Left lung (tissue), 10 donors: ENCODE data around the gene EPO. TPM values are rescaled to one million over a fixed set of nuclear protein-coding genes. Genes with fewer than 3 reads are reported as not detected.

ENCODE experiments used
- ATAC-seq: fragments of 200-7000 bp; cut with Tn5 transposase; one replicate; pipeline ENCODE4 v1.9.1; 2020; ENCODE audit warnings: moderate library complexity
- DNase-seq, 4 donors: peaks; one replicate each; pipeline ENCODE4 v3.0.0-alpha.2; 2013 to 2020
- H3K27ac ChIP-seq, 2 donors: fragments of 200-600 bp; sonication (generic) in 1 of 2; one replicate each; pipeline versions ENCODE4 v1.5.0 to v1.8.0; 2020 to 2021
- H3K27me3 ChIP-seq, 2 donors: fragments of 200-600 bp; sonication (generic) in 1 of 2; one replicate each; pipeline versions ENCODE4 v1.5.0 to v1.8.0; 2020 to 2021
- H3K36me3 ChIP-seq, 2 donors: fragments of 200-600 bp; sonication (generic) in 1 of 2; one replicate each; pipeline versions ENCODE4 v1.5.0 to v1.8.0; 2020 to 2021
- H3K4me1 ChIP-seq, 2 donors: fragments of 200-600 bp; one replicate each; pipeline ENCODE4 v1.8.0; 2021
- H3K4me3 ChIP-seq, 2 donors: fragments of 200-600 bp; sonication (generic) in 1 of 2; one replicate each; pipeline versions ENCODE4 v1.5.0 to v1.8.0; 2020 to 2021; ENCODE audit warnings: mild to moderate bottlenecking in 1 of 2
- H3K9me3 ChIP-seq, 2 donors: fragments of 200-600 bp; sonication (generic) in 1 of 2; one replicate each; pipeline versions ENCODE4 v1.5.0 to v1.8.0; 2020 to 2021
- CTCF ChIP-seq, 2 donors: fragments of 200-600 bp; sonication (generic) in 1 of 2; IDR thresholded peaks; one replicate each; pipeline versions ENCODE4 v1.5.0 to v1.8.0; 2021; ENCODE audit warnings: antibody characterized with exemption in 2 of 2
- intact Hi-C, 2 donors: fragments of 100-400 bp; cut with DNase I; formaldehyde crosslinking; loops; one replicate each; pipeline versions ENCODE4 v1.11.2 to v1.14.2; 2022
- polyA plus RNA-seq, 6 donors: library from polyadenylated mRNA; unstranded; fragments of 120-200 nt; gene quantifications; one replicate each; pipeline ENCODE4 v1.2.1, GENCODE V29; 2013; ENCODE audit not compliant: insufficient read length in 6 of 6
- total RNA-seq, 2 donors: library from RNA; stranded (reverse); fragmentation: NEBNext Ultra II Directional; extraction: Animal tissue kit (Norgen Biotek cat#: 25700); gene quantifications; one replicate each; pipeline ENCODE4 v1.2.1, GENCODE V29; 2021
- donor health status: DM: no; HTN: yes; CAD: no.
- donor health status: DM: no; HTN: no; CAD: no.

Gene EPO
- total and polyA plus RNA-seq, 8 donors = 0.20 to 0.34 (median 0.28) TPM; not detected in 5

GRCh38 chr7:100768784-100769183 is 48.5 kb downstream of the EPO start:
- DNase-seq (no peak), ATAC-seq (no peak)
- TF ChIP-seq CTCF (IDR thresholded peaks at IDR 0.05) = no peak

More at GRCh38 chr7:100768784-100769183, 48.5 kb downstream of the EPO start:
- intact Hi-C loops = no loop called here
- H3K4me1 ChIP-seq = no peaks in the 10 kb centered on the region
- H3K36me3 ChIP-seq = no peaks in the 10 kb centered on the region
- H3K27me3 ChIP-seq = peaks cover 0 to 13% of the 10 kb centered on the region in 2 donors
- H3K9me3 ChIP-seq = no peaks in the 10 kb centered on the region
- no peak overlapping the region for H3K4me3 ChIP-seq
- no peak overlapping the region for H3K27ac ChIP-seq

Other genes starting within 250 kb of the EPO start
- gene TSC22D4, start 241.3 kb upstream of the EPO start, total RNA-seq = 10 to 100 TPM; 50.1 to 55.6 TPM
- gene TSC22D4, start 241.3 kb upstream of the EPO start, polyA plus RNA-seq = 10 to 100 TPM; 47.0 to 65.1 (median 57.3) TPM
- gene NYAP1, start 236.5 kb upstream of the EPO start, total RNA-seq = under 1 TPM; 0.50 to 0.55 TPM
- 1 to 10 TPM; 2.6 to 5.2 (median 3.3) TPM for gene NYAP1, start 236.5 kb upstream of the EPO start, polyA plus RNA-seq
- 10 to 100 TPM; 28.6 to 34.9 TPM for gene AGFG2, start 181.3 kb upstream of the EPO start, total RNA-seq
- 10 to 100 TPM; 21.2 to 32.3 (median 27.2) TPM for gene AGFG2, start 181.3 kb upstream of the EPO start, polyA plus RNA-seq
- 1 to 10 TPM; 6.3 to 8.3 TPM for gene SAP25, start 146.6 kb upstream of the EPO start, total RNA-seq
- 10 to 100 TPM in 1 of 6 donors, 1 to 10 TPM in 5; 4.5 to 11.4 (median 8.5) TPM for gene SAP25, start 146.6 kb upstream of the EPO start, polyA plus RNA-seq
- gene LRCH4, start 134.3 kb upstream of the EPO start, total RNA-seq = 10 to 100 TPM; 66.5 to 86.5 TPM
- 10 to 100 TPM; 42.3 to 82.5 (median 53.1) TPM for gene LRCH4, start 134.3 kb upstream of the EPO start, polyA plus RNA-seq
- under 1 TPM; 0.37 to 0.44 TPM for gene FBXO24, start 134.1 kb upstream of the EPO start, total RNA-seq
- 1 to 10 TPM; 3.9 to 5.5 (median 5.0) TPM for gene FBXO24, start 134.1 kb upstream of the EPO start, polyA plus RNA-seq
- 100 to 1,000 TPM; 158 to 204 TPM for gene PCOLCE, start 118.1 kb upstream of the EPO start, total RNA-seq
- 100 to 1,000 TPM; 157 to 235 (median 181) TPM for gene PCOLCE, start 118.1 kb upstream of the EPO start, polyA plus RNA-seq
- 10 to 100 TPM; 15.7 to 18.8 TPM for gene MOSPD3, start 107.9 kb upstream of the EPO start, total RNA-seq
- 10 to 100 TPM; 26.5 to 35.7 (median 31.9) TPM for gene MOSPD3, start 107.9 kb upstream of the EPO start, polyA plus RNA-seq
- gene TFR2, start 78.9 kb upstream of the EPO start, total RNA-seq = 1 to 10 TPM in 1 of 2 donors, under 1 TPM in 1; 0.67 to 1.8 TPM
- 1 to 10 TPM in 4 of 6 donors, under 1 TPM in 2; 0.96 to 2.6 (median 1.2) TPM for gene TFR2, start 78.9 kb upstream of the EPO start, polyA plus RNA-seq
- gene ACTL6B, start 64.0 kb upstream of the EPO start, total RNA-seq = not detected
- under 1 TPM in 2 of 6 donors, not detected in 4; 0.17 to 0.20 TPM for gene ACTL6B, start 64.0 kb upstream of the EPO start, polyA plus RNA-seq
- gene GNB2, start 46.7 kb upstream of the EPO start, total RNA-seq = 100 to 1,000 TPM; 214 to 273 TPM
- gene GNB2, start 46.7 kb upstream of the EPO start, polyA plus RNA-seq = 100 to 1,000 TPM; 151 to 220 (median 192) TPM
- gene GIGYF1, start 26.2 kb upstream of the EPO start, total RNA-seq = 10 to 100 TPM; 28.3 to 33.0 TPM
- gene GIGYF1, start 26.2 kb upstream of the EPO start, polyA plus RNA-seq = 10 to 100 TPM; 35.3 to 57.7 (median 42.1) TPM
- 10 to 100 TPM; 22.4 to 29.7 TPM for gene POP7, start 14.3 kb upstream of the EPO start, total RNA-seq
- gene POP7, start 14.3 kb upstream of the EPO start, polyA plus RNA-seq = 10 to 100 TPM; 15.8 to 23.8 (median 20.2) TPM
- gene ZAN, start 13.1 kb downstream of the EPO start, total RNA-seq = not detected
- gene ZAN, start 13.1 kb downstream of the EPO start, polyA plus RNA-seq = not detected
- gene EPHB4, start 107.1 kb downstream of the EPO start, total RNA-seq = 10 to 100 TPM; 72.9 to 79.1 TPM
- gene EPHB4, start 107.1 kb downstream of the EPO start, polyA plus RNA-seq = 100 to 1,000 TPM in 4 of 6 donors, 10 to 100 TPM in 2; 91.6 to 123 (median 104) TPM
- gene SLC12A9, start 132.2 kb downstream of the EPO start, total RNA-seq = 10 to 100 TPM; 35.7 to 49.9 TPM
- 10 to 100 TPM; 32.2 to 53.7 (median 40.8) TPM for gene SLC12A9, start 132.2 kb downstream of the EPO start, polyA plus RNA-seq
- 10 to 100 TPM; 72.9 to 84.9 TPM for gene TRIP6, start 146.9 kb downstream of the EPO start, total RNA-seq
- gene TRIP6, start 146.9 kb downstream of the EPO start, polyA plus RNA-seq = 10 to 100 TPM; 61.5 to 96.6 (median 76.2) TPM
- 100 to 1,000 TPM in 1 of 2 donors, 10 to 100 TPM in 1; 91.4 to 119 TPM for gene SRRT, start 154.6 kb downstream of the EPO start, total RNA-seq
- 100 to 1,000 TPM; 155 to 232 (median 177) TPM for gene SRRT, start 154.6 kb downstream of the EPO start, polyA plus RNA-seq
- 1 to 10 TPM; 1.8 to 4.4 TPM for gene UFSP1, start 169.2 kb downstream of the EPO start, total RNA-seq
- gene UFSP1, start 169.2 kb downstream of the EPO start, polyA plus RNA-seq = 1 to 10 TPM in 4 of 6 donors, under 1 TPM in 2; 0.87 to 2.1 (median 1.6) TPM
- 1 to 10 TPM; 2.4 to 3.3 TPM for gene ACHE, start 175.4 kb downstream of the EPO start, total RNA-seq
- gene ACHE, start 175.4 kb downstream of the EPO start, polyA plus RNA-seq = 1 to 10 TPM; 1.6 to 4.5 (median 2.7) TPM
- gene MUC3A, start 229.1 kb downstream of the EPO start, total RNA-seq = 1 to 10 TPM; 2.9 to 3.6 TPM
- under 1 TPM; 0.37 to 0.67 (median 0.58) TPM for gene MUC3A, start 229.1 kb downstream of the EPO start, polyA plus RNA-seq
- 1 to 10 TPM in 1 of 2 donors, under 1 TPM in 1; 0.44 to 1.7 TPM for gene MUC12, start 249.1 kb downstream of the EPO start, total RNA-seq
- gene MUC12, start 249.1 kb downstream of the EPO start, polyA plus RNA-seq = 1 to 10 TPM in 3 of 6 donors, under 1 TPM in 3; 0.45 to 2.0 (median 1.2) TPM